ENCODE data around the gene CD44. TPM values are rescaled to one million over a fixed set of nuclear protein-coding genes. Genes with fewer than 3 reads are reported as not detected.

Gene CD44
- total and polyA plus RNA-seq, 10 of the 15 experiments (the other 5 are each of a cell fraction or from before 2014, with no cell fraction given): 57.1 to 293 (median 120) TPM

DNA sequence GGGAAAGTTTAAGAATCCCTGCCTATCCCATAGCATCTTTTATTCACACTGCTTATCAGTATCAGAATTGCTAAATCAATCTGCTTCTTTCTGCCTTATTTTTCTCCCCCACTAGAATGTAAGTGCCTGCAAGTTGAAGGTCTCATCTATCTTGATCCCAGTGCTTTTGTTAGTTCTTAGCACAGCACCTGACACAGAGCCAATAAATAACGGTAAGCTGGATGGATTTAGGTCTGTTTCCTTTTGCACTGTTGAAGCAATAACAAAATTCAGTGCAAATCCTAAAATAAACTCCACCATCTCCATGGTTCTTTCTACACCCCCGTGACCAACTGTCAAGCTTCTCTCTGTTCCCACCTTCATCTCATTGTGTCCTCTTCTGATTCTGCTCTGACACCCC is 36.7 kb upstream of the CD44 start (continued):
- no peak for TF ChIP-seq MYB (IDR thresholded peaks at IDR 0.05; ENCODE audit: borderline replicate concordance, low read depth, low read length)
- TF ChIP-seq NFYA (IDR thresholded peaks at IDR 0.05; ENCODE audit: borderline replicate concordance, low read depth, low read length): no peak
- TF ChIP-seq RELA (IDR thresholded peaks at IDR 0.05; ENCODE audit: borderline replicate concordance, partially characterized antibody): no peak
- no peak for TF ChIP-seq IKZF2 (IDR thresholded peaks at IDR 0.05)
- TF ChIP-seq ZNF274 (IDR thresholded peaks at IDR 0.05; ENCODE audit: insufficient read depth, insufficient read length): no peak
- TF ChIP-seq, protein P1, sequence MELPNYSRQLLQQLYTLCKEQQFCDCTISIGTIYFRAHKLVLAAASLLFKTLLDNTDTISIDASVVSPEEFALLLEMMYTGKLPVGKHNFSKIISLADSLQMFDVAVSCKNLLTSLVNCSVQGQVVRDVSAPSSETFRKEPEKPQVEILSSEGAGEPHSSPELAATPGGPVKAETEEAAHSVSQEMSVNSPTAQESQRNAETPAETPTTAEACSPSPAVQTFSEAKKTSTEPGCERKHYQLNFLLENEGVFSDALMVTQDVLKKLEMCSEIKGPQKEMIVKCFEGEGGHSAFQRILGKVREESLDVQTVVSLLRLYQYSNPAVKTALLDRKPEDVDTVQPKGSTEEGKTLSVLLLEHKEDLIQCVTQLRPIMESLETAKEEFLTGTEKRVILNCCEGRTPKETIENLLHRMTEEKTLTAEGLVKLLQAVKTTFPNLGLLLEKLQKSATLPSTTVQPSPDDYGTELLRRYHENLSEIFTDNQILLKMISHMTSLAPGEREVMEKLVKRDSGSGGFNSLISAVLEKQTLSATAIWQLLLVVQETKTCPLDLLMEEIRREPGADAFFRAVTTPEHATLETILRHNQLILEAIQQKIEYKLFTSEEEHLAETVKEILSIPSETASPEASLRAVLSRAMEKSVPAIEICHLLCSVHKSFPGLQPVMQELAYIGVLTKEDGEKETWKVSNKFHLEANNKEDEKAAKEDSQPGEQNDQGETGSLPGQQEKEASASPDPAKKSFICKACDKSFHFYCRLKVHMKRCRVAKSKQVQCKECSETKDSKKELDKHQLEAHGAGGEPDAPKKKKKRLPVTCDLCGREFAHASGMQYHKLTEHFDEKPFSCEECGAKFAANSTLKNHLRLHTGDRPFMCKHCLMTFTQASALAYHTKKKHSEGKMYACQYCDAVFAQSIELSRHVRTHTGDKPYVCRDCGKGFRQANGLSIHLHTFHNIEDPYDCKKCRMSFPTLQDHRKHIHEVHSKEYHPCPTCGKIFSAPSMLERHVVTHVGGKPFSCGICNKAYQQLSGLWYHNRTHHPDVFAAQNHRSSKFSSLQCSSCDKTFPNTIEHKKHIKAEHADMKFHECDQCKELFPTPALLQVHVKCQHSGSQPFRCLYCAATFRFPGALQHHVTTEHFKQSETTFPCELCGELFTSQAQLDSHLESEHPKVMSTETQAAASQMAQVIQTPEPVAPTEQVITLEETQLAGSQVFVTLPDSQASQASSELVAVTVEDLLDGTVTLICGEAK (IDR thresholded peaks at IDR 0.05; ENCODE audit: borderline replicate concordance): no peak
- TF ChIP-seq SRF (IDR thresholded peaks at IDR 0.05; ENCODE audit: low read depth in 2 of 2, low read length in 2 of 2): no peak

DNA sequence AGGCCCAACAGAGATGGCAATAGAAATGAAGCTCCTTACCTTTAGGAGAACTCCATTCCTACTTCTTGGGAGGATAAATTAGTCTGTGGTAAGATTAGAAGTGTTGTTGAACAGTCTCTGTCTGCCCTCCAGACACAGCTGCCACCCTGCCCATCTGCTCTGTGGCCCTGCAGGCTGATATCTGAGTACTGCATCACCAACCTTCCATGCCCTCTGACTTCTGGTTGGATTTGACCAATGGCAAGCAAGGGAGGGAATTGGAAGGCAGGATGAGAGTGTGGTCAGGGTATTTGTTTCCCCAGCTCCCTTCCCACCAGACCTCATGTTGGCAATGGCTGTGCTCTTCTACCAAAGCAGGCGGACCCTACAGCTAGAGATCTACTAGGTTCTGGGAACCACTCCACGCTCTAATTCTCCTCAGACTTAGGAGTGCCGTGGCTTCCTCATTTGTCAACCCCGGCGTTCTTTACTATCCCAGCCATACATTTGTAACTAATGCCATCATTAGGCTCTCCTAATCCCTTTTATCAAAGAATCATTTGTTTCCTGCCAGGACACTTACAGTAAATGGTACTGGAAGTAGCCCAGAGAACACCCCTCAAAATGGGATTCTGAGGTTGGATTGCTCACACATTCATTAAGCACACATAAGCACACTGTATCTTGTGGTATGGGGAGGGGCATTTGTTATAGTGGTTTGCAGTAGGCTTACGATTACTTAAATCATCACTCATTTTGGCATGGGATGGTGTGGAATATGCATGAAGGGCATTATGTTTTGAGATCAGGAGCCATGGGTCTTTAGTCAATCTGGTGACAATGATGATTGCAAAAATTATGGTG is 35.4 kb upstream of the CD44 start:
- TF ChIP-seq, protein P2, sequence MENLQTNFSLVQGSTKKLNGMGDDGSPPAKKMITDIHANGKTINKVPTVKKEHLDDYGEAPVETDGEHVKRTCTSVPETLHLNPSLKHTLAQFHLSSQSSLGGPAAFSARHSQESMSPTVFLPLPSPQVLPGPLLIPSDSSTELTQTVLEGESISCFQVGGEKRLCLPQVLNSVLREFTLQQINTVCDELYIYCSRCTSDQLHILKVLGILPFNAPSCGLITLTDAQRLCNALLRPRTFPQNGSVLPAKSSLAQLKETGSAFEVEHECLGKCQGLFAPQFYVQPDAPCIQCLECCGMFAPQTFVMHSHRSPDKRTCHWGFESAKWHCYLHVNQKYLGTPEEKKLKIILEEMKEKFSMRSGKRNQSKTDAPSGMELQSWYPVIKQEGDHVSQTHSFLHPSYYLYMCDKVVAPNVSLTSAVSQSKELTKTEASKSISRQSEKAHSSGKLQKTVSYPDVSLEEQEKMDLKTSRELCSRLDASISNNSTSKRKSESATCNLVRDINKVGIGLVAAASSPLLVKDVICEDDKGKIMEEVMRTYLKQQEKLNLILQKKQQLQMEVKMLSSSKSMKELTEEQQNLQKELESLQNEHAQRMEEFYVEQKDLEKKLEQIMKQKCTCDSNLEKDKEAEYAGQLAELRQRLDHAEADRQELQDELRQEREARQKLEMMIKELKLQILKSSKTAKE (IDR thresholded peaks at IDR 0.05; ENCODE audit: low read depth, poor library complexity, severe bottlenecking): no peak
- TF ChIP-seq SMC3 (IDR thresholded peaks at IDR 0.05; ENCODE audit: borderline replicate concordance, low read length) (no peak), HDAC6 (IDR thresholded peaks at IDR 0.05; ENCODE audit: unreplicated experiment) (no peak), USF1 (IDR thresholded peaks at IDR 0.05; ENCODE audit: borderline replicate concordance, extremely low read length, insufficient read depth, low read depth, low read length) (no peak), SRF (IDR thresholded peaks at IDR 0.05; ENCODE audit: low read depth in 2 of 2, low read length in 2 of 2) (no peak)
- ChIA-PET RAD21 (ENCODE audit: unreplicated experiment) (no interaction called here), SMC1A (ENCODE audit: uncharacterized antibody, unreplicated experiment) (interaction anchor here (0.8 to 1.1 kb wide), 2 partner anchors 13 to 21 kb away, joined by 4 read pairs; no protein-coding TSS in a partner anchor), POLR2A (no interaction called here), CTCF (interaction anchor here (1.0 to 2.3 kb wide), 2 partner anchors 13 to 16 kb away, joined by 5 to 6 read pairs; no protein-coding TSS in a partner anchor)
- no TSS peak for BruUV-seq (replicated peaks)
- Histone ChIP-seq H3K36me3 (ENCODE audit: control insufficient read depth in 2 of 2, insufficient read depth in 2 of 2, low read length in 1 of 2) (no peaks in the 10 kb centered on the region), H3K79me2 (ENCODE audit: control insufficient read depth, insufficient read depth, low read length) (no peaks in the 10 kb centered on the region), H3K9ac (ENCODE audit: control insufficient read depth, insufficient read depth, low read length) (no peak overlapping the region), H3K4me3 (no peak overlapping the region), H3K4me2 (ENCODE audit: control insufficient read depth, insufficient read depth) (no peak overlapping the region), H3K27me3 (replicated peaks in 1 of 2; ENCODE audit: control insufficient read depth in 2 of 2, insufficient read depth in 2 of 2, low read length in 1 of 2) (no peaks in the 10 kb centered on the region), H4K20me1 (ENCODE audit: control insufficient read depth, insufficient read depth) (no peaks in the 10 kb centered on the region), H3K27ac (ENCODE audit: control insufficient read depth, insufficient read depth) (no peak overlapping the region), H2AFZ (ENCODE audit: control insufficient read depth, low read depth, low read length) (no peak overlapping the region), H3K4me1 (ENCODE audit: control insufficient read depth, insufficient read depth, low read length) (peaks cover 22% of the 10 kb centered on the region), H3K9me3 (replicated peaks; ENCODE audit: control insufficient read depth, insufficient read depth, low read length) (no peaks in the 10 kb centered on the region)
- no peak for DNase-seq (ENCODE audit: low read depth, low spot score)
- in situ Hi-C loops (cut with MboI): no loop called here
- intact Hi-C loops (cut with micrococcal nuclease; ENCODE audit: unreplicated experiment): no loop called here
- no peak for ATAC-seq
- WGBS (ENCODE audit: insufficient coverage, insufficient replicate concordance, low lambda C conversion rate, missing lambda C conversion rate): 93% methylated on average over 6 of the region's 6 CpGs
- no peak for FAIRE-seq

Measured in GM12878 (cell line).